SK-N-SH treated with all-trans-retinoic acid at 6 μM for 48 hours (cell line): ENCODE results near the gene RESF1.

Experiments used
- ATAC-seq: fragments of 200-7000 bp; cut with Tn5 transposase; 3 replicates; pipeline ENCODE4 v1.9.1; 2020; ENCODE audit warnings: mild to moderate bottlenecking, moderate library complexity
- BACH2 ChIP-seq: fragments of 250-450 bp; sonication (Bioruptor Pico); IDR thresholded peaks from 2 replicates; pipeline ENCODE4 v1.9.0; 2021; ENCODE audit warnings: mild to moderate bottlenecking, borderline replicate concordance
- CREB5 ChIP-seq: fragments of 250-450 bp; sonication (Bioruptor Pico); IDR thresholded peaks from 2 replicates; pipeline ENCODE4 v1.5.1; 2020; ENCODE audit warnings: low read depth, mild to moderate bottlenecking, moderate library complexity
- CSDC2 ChIP-seq: fragments of 250-450 bp; sonication (Bioruptor Pico); IDR thresholded peaks from 2 replicates; pipeline ENCODE4 v1.5.0; 2020; ENCODE audit warnings: mild to moderate bottlenecking, moderate library complexity
- CSRNP3 ChIP-seq: fragments of 250-450 bp; sonication (Bioruptor Pico); IDR thresholded peaks from 2 replicates; pipeline ENCODE4 v1.5.1; 2021; ENCODE audit warnings: mild to moderate bottlenecking, moderate library complexity
- GLIS3 ChIP-seq: fragments of 250-450 bp; sonication (Bioruptor Pico); IDR thresholded peaks from 2 replicates; pipeline ENCODE4 v1.5.0; 2020; ENCODE audit warnings: mild to moderate bottlenecking, moderate library complexity
- OSR1 ChIP-seq: fragments of 250-450 bp; sonication (Bioruptor Pico); IDR thresholded peaks from 2 replicates; pipeline ENCODE4 v1.8.0; 2022; ENCODE audit warnings: moderate library complexity, mild to moderate bottlenecking, inconsistent platforms
- PATZ1 ChIP-seq: fragments of 250-450 bp; sonication (Bioruptor Pico); IDR thresholded peaks from 2 replicates; pipeline ENCODE4 v1.8.0; 2020; ENCODE audit warnings: mild to moderate bottlenecking, moderate library complexity, borderline replicate concordance
- POU6F1 ChIP-seq: fragments of 250-450 bp; sonication (Bioruptor Pico); IDR thresholded peaks from 2 replicates; pipeline ENCODE4 v1.8.0; 2021; ENCODE audit warnings: low read depth, mild to moderate bottlenecking, moderate library complexity, borderline replicate concordance
- PPARA ChIP-seq: fragments of 250-450 bp; sonication (Bioruptor Pico); IDR thresholded peaks from 2 replicates; pipeline ENCODE4 v1.5.0; 2020; ENCODE audit warnings: mild to moderate bottlenecking, borderline replicate concordance
- TCF4 ChIP-seq: fragments of 250-450 bp; sonication (Bioruptor Pico); IDR thresholded peaks from 2 replicates; pipeline ENCODE4 v1.8.0; 2021; ENCODE audit warnings: mild to moderate bottlenecking, moderate library complexity, borderline replicate concordance
- TOX ChIP-seq: fragments of 250-450 bp; sonication (Bioruptor Pico); IDR thresholded peaks from 2 replicates; pipeline ENCODE4 v1.8.0; 2021; ENCODE audit warnings: mild to moderate bottlenecking, moderate library complexity, borderline replicate concordance
- TSHZ2 ChIP-seq: fragments of 250-450 bp; sonication (Bioruptor Pico); IDR thresholded peaks from 2 replicates; pipeline ENCODE4 v1.5.0; 2020; ENCODE audit warnings: mild to moderate bottlenecking, moderate library complexity
- ZC3H10 ChIP-seq: fragments of 250-450 bp; sonication (Bioruptor Pico); IDR thresholded peaks from 2 replicates; pipeline ENCODE4 v1.5.1; 2021; ENCODE audit warnings: mild to moderate bottlenecking, moderate library complexity
- ZFP3 ChIP-seq: fragments of 250-450 bp; sonication (Bioruptor Pico); IDR thresholded peaks from 2 replicates; pipeline ENCODE4 v1.5.0; 2020; ENCODE audit warnings: mild to moderate bottlenecking, moderate library complexity
- ZFP30 ChIP-seq: fragments of 450-650 bp; formaldehyde crosslinking; IDR thresholded peaks from 2 replicates; pipeline ENCODE4 v1.5.0; 2022; ENCODE audit warnings: mild to moderate bottlenecking, moderate library complexity
- ZNF565 ChIP-seq: fragments of 450-650 bp; formaldehyde crosslinking; conservative IDR thresholded peaks from 2 replicates; pipeline ENCODE4 v1.5.0; 2020; ENCODE audit warnings: low read depth, mild to moderate bottlenecking, moderate library complexity
- ZNF8 ChIP-seq: fragments of 450-650 bp; formaldehyde crosslinking; IDR thresholded peaks from 2 replicates; pipeline ENCODE4 v1.5.0; 2020; ENCODE audit warnings: mild to moderate bottlenecking, moderate library complexity

The RESF1 gene

GRCh38 chr12:31951008-31951407 is 8.2 kb upstream of the RESF1 start:
- no peak for TF ChIP-seq POU6F1
- TF ChIP-seq ZC3H10 (CRISPR knock-in tag) = no peak
- no peak for TF ChIP-seq TSHZ2 (CRISPR knock-in tag)
- no peak for TF ChIP-seq ZNF8 (CRISPR knock-in tag)
- no peak for TF ChIP-seq TCF4
- no peak for TF ChIP-seq CSDC2
- TF ChIP-seq PATZ1 (CRISPR knock-in tag) = no peak
- ATAC-seq = no peak

- TF ChIP-seq CSDC2 (no peak), CSRNP3 (no peak), ZFP3 (no peak), ZC3H10 (CRISPR knock-in tag) (no peak), TCF4 (no peak), PATZ1 (CRISPR knock-in tag) (no peak), POU6F1 (no peak), TOX (CRISPR knock-in tag) (no peak), TSHZ2 (CRISPR knock-in tag) (no peak), BACH2 (CRISPR knock-in tag) (no peak), OSR1 (CRISPR knock-in tag) (no peak)
- ATAC-seq = no peak
Measured at GRCh38 chr12:31951939-31952338, 7.3 kb upstream of the RESF1 start.

GRCh38 chr12:31952418-31952817 is 6.8 kb upstream of the RESF1 start:
- no peak for ATAC-seq
- TF ChIP-seq ZFP3 (no peak), CSRNP3 (no peak), OSR1 (CRISPR knock-in tag) (no peak), PPARA (no peak), PATZ1 (CRISPR knock-in tag) (no peak), ZNF565 (no peak), GLIS3 (CRISPR knock-in tag) (no peak), ZFP30 (CRISPR knock-in tag) (no peak), CREB5 (no peak), TOX (CRISPR knock-in tag) (no peak)
